Spleen (tissue), 11 donors: ENCODE data around the gene SBSN. TPM values are rescaled to one million over a fixed set of nuclear protein-coding genes. Genes with fewer than 3 reads are reported as not detected.

ENCODE experiments used
- DNase-seq: peaks from one replicate; pipeline ENCODE4 v3.0.0-alpha.2; 2020
- H3K27ac ChIP-seq, 8 donors: fragments of 200-600 bp; sonication (generic) in 7 of 8; 1 replicate in 4 of 8; 2 replicates in 4 of 8; pipeline versions ENCODE4 v1.5.0 to v1.8.0; 2016 to 2021; ENCODE audit warnings: inconsistent platforms in 4 of 8, mild to moderate bottlenecking in 4 of 8, moderate library complexity in 1 of 8
- H3K27me3 ChIP-seq, 7 donors: fragments of 200-600 bp; sonication (generic) in 6 of 7; replicated peaks in 1 of 7; 1 replicate in 4 of 7; 2 replicates in 3 of 7; pipeline versions ENCODE4 v1.5.0 to v1.8.0; 2016 to 2021; ENCODE audit warnings: inconsistent platforms in 3 of 7, mild to moderate bottlenecking in 1 of 7
- H3K36me3 ChIP-seq, 6 donors: fragments of 200-600 bp; sonication (generic) in 5 of 6; 1 replicate in 4 of 6; 2 replicates in 2 of 6; pipeline versions ENCODE4 v1.5.0 to v1.8.0; 2016 to 2021; ENCODE audit warnings: inconsistent platforms in 2 of 6
- H3K4me1 ChIP-seq, 6 donors: fragments of 200-600 bp; sonication (generic) in 5 of 6; 1 replicate in 3 of 6; 2 replicates in 3 of 6; pipeline versions ENCODE4 v1.5.0 to v1.8.0; 2016 to 2021; ENCODE audit warnings: inconsistent platforms in 3 of 6
- H3K4me3 ChIP-seq, 8 donors: fragments of 200-600 bp; sonication (generic) in 7 of 8; 1 replicate in 4 of 8; 2 replicates in 4 of 8; pipeline versions ENCODE4 v1.5.0 to v1.8.0; 2016 to 2021; ENCODE audit warnings: inconsistent platforms in 4 of 8, mild to moderate bottlenecking in 4 of 8, moderate library complexity in 2 of 8
- H3K9me3 ChIP-seq, 8 donors: fragments of 200-600 bp; sonication (generic) in 7 of 8; 1 replicate in 4 of 8; 2 replicates in 4 of 8; pipeline versions ENCODE4 v1.5.0 to v1.8.0; 2016 to 2021; ENCODE audit warnings: inconsistent platforms in 4 of 8
- CTCF ChIP-seq, 11 experiments: fragments of 200-600 bp in 7 of 11; fragments of 450-650 bp in 4 of 11; sonication (generic) in 4 of 11; IDR thresholded peaks in 8 of 11; conservative IDR thresholded peaks in 3 of 11; 1 replicate in 7 of 11; 2 replicates in 4 of 11; pipeline versions ENCODE4 v1.4.0 to v1.8.0; 2016 to 2021; ENCODE audit warnings: antibody characterized with exemption in 11 of 11, inconsistent platforms in 4 of 11, mild to moderate bottlenecking in 1 of 11
- POLR2A ChIP-seq, 3 donors: fragments of 450-650 bp; IDR thresholded peaks; one replicate each; pipeline ENCODE4 v1.5.1; 2017; ENCODE audit warnings: antibody characterized with exemption in 3 of 3, mild to moderate bottlenecking in 1 of 3
- POLR2AphosphoS5 ChIP-seq, 3 donors: sonication (generic); formaldehyde crosslinking; IDR thresholded peaks; one replicate each; pipeline ENCODE4 v1.5.1; 2017; ENCODE audit warnings: antibody characterized with exemption in 3 of 3
- WGBS, 5 donors: extraction: QIAGEN DNeasy Blood & Tissue Kit in 3 of 5; methylation state at CpG; one replicate each; pipeline versions ENCODE4 v1.1.5 to v1.1.7; 2013 to 2018; 5-methylcytosine and 5-hydroxymethylcytosine counted together
- intact Hi-C: fragments of 100-400 bp; cut with DNase I; formaldehyde crosslinking; loops from one replicate; pipeline ENCODE4 v1.15.0; 2023; ENCODE audit warnings: low total_unique reads
- polyA plus RNA-seq, 3 donors: library from polyadenylated mRNA; stranded (reverse); fragments of 200-250 nt; gene quantifications; one replicate each; pipeline ENCODE4 v1.2.1, GENCODE V29; 2013
- total RNA-seq, 7 donors: library from RNA; depleted of rRNA in 3 of 7; stranded (reverse); fragments of >200 nt in 3 of 7; fragmentation: NEBNext Ultra II Directional in 4 of 7; extraction: Animal tissue kit (Norgen Biotek cat#: 25700) in 4 of 7; gene quantifications; one replicate each; pipeline versions ENCODE4 v1.1.0 to v1.2.1, GENCODE V29; 2016 to 2021
- donor health status: healthy with polysubstance abuse.
- donor health status: DM: no; HTN: no; CAD: no; lungs with moderate emphysema.
- donor health status: DM: no; HTN: no; CAD: no.
- donor health status: Bipolar disorder and iron deficiency.
- donor health status: healthy.
- donor health status: DM: no; HTN: no; CAD: no.
- donor health status: DM: yes; HTN: yes; CAD: no.

Gene SBSN
- total and polyA plus RNA-seq, 10 donors, result 0.05 to 0.33 (median 0.19) TPM; not detected in 7

- Histone ChIP-seq H3K4me3 (peak overlapping the region; percentile 10 to 67 (median 28)), H3K27me3 (peaks cover 0 to 67% (median 29%) of the 10 kb centered on the region in 7 donors), H3K36me3 (no peaks in the 10 kb centered on the region), H3K4me1 (peaks cover 5 to 23% (median 16%) of the 10 kb centered on the region in 6 donors), H3K9me3 (no peaks in the 10 kb centered on the region), H3K27ac (no peak overlapping the region)
- TF ChIP-seq CTCF (IDR thresholded peaks at IDR 0.05 in 8 of 11, conservative IDR thresholded peaks at IDR 0.05 in 3 of 11), result no peak
- no peak for TF ChIP-seq POLR2A (IDR thresholded peaks at IDR 0.05)
- no peak for TF ChIP-seq POLR2AphosphoS5 (IDR thresholded peaks at IDR 0.05)
- DNase-seq, result peak; percentile 81
- intact Hi-C loops, result loop anchor here (10.0 kb wide), 1 partner anchor 157 kb away; the partner anchor contains the start of gene KMT2B
- 4 to 11% (median 6%) methylated on average over 45 to 60 of the region's 60 CpGs for WGBS, 5 donors
Observed at GRCh38 chr19:35557539-35558399, 29.7 kb upstream of the SBSN start.

DNA sequence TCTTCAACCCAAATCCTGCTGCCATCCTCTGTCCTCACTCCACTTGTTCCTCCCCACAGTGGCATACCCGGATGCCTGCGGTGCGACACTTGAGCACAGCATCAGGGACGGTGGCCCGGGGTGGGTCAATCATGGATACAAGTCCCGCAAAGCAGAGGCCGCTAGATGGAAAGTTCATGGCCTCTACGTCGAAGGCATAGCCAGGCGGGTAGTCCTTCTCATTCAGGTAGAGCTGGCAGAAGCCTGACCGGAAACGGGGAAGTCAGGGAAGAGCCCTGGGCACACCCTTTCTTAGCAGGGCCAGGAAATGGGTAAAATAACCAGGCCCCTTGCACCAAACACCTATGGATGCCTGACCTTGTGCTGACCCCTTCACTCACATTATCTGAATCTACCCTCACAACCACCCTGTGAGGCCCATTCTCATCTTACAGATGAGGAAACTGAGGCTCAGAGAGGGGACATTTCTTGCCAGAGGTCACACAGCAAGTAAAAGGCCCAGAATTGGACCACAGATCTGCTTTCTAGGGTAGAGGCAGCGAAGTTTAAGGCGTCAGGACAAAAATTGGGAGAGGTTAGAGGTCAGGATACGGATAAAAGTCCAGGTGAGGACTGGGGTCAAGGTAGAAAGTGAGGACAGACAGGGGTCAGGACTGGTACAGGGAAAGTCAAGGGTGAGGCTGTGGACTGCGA, 28.9 kb upstream of the SBSN start:
- WGBS, 5 donors, result 79 to 91% (median 86%) methylated on average over 16 of the region's 16 CpGs
- peaks cover 0 to 60% (median 25%) of the 10 kb centered on the region in 7 donors for H3K27me3 ChIP-seq
- peaks cover 5 to 23% (median 16%) of the 10 kb centered on the region in 6 donors for H3K4me1 ChIP-seq
- peak; percentile 44 for DNase-seq
- H3K4me3 ChIP-seq, result peak overlapping the region in 1 of 8 donors; percentile 67
- H3K36me3 ChIP-seq, result no peaks in the 10 kb centered on the region
- intact Hi-C loops, result loop anchor here (10.0 kb wide), 1 partner anchor 158 kb away; the partner anchor contains the start of gene KMT2B
- H3K27ac ChIP-seq, result no peak overlapping the region
- H3K9me3 ChIP-seq, result no peaks in the 10 kb centered on the region
- TF ChIP-seq POLR2A (IDR thresholded peaks at IDR 0.05), result no peak
- TF ChIP-seq POLR2AphosphoS5 (IDR thresholded peaks at IDR 0.05), result no peak
- TF ChIP-seq CTCF (IDR thresholded peaks at IDR 0.05 in 8 of 11, conservative IDR thresholded peaks at IDR 0.05 in 3 of 11), result no peak

DNA sequence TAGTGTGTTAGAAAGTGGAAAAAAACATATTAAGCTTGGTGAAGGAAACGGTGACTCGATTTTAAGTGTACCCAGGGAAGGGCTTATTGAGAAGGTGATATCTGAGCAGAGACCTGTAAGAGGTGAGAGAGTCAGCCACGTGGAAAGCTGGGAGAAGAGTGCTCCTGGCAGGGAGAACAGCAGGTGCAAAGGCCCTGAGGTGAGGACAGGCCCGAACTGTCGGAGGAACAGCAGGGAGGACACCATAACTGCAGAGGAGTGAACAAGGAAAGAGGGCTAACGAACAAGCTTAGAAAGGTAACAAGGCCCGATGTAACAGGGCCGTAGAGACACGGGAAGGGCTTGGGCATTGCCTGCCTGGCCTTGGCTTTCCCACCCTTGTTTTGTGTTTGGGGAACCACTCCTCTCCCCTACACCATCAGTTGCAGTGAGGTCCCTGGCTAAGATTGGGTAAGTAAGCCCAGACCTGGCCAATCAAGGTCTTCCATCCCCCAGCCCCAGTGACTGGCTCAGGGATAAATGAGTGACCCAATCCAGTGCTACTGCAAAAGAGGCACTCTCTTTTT, 28.0 kb upstream of the SBSN start:
- Histone ChIP-seq H3K27me3 (peaks cover 0 to 55% (median 25%) of the 10 kb centered on the region in 7 donors), H3K9me3 (no peaks in the 10 kb centered on the region), H3K4me1 (peaks cover 5 to 23% (median 16%) of the 10 kb centered on the region in 6 donors), H3K27ac (no peak overlapping the region), H3K4me3 (no peak overlapping the region), H3K36me3 (peaks cover 0 to 5% (median 0%) of the 10 kb centered on the region in 6 donors)
- 82 to 87% (median 86%) methylated on average over 9 of the region's 9 CpGs for WGBS, 5 donors
- TF ChIP-seq POLR2A (IDR thresholded peaks at IDR 0.05) (no peak), CTCF (IDR thresholded peaks at IDR 0.05 in 8 of 11, conservative IDR thresholded peaks at IDR 0.05 in 3 of 11) (no peak), POLR2AphosphoS5 (IDR thresholded peaks at IDR 0.05) (no peak)
- intact Hi-C loops, result loop anchor here (10.0 kb wide), 1 partner anchor 159 kb away; the partner anchor contains the start of gene KMT2B
- DNase-seq, result peak; percentile 55
